H1 (cell line): ENCODE results near the gene VRK3. TPM values are rescaled to one million over a fixed set of nuclear protein-coding genes. Genes with fewer than 3 reads are reported as not detected.

Experiments used
- CTCF ChIA-PET: fragments of 300-600 bp; sonication (Branson Sonifier 250); formaldehyde crosslinking; loops from one replicate; lab custom pipeline; 2021; ENCODE audit not compliant: partially characterized antibody; lab: Charles Lee
- POLR2A ChIA-PET: fragments of 300-600 bp; sonication (Branson Sonifier 250); formaldehyde crosslinking; loops from one replicate; lab custom pipeline; 2021; ENCODE audit warnings: inconsistent platforms; ENCODE audit not compliant: partially characterized antibody; lab: Charles Lee
- DNase-seq, 2 experiments: peaks; one replicate each; pipeline versions ENCODE4 v3.0.0 to v3.0.0-alpha.2; 2010 to 2022; ENCODE audit warnings: low spot score in 2 of 2, low read depth in 1 of 2, mixed read lengths in 1 of 2
- FAIRE-seq: peaks from 2 replicates; lab custom pipeline; 2011; peaks lifted over from hg19 to GRCh38; lab: Jason Lieb, UNC
- H2AFZ ChIP-seq: 2 replicates; pipeline ENCODE4 v1.8.1; 2012; ENCODE audit warnings: low read length, inconsistent platforms
- H2AK5ac ChIP-seq: 2 replicates; pipeline ENCODE4 v1.6.1; 2013; ENCODE audit warnings: low read depth, low read length
- H2BK120ac ChIP-seq: replicated peaks from 2 replicates; pipeline ENCODE3; 2013; ENCODE audit warnings: low read depth, low read length, inconsistent platforms
- H2BK12ac ChIP-seq: 2 replicates; pipeline ENCODE4 v1.6.1; 2013; ENCODE audit warnings: low read depth, low read length
- H2BK15ac ChIP-seq: 2 replicates; pipeline ENCODE4 v1.6.1; 2013; ENCODE audit warnings: low read length
- H2BK20ac ChIP-seq: 2 replicates; pipeline ENCODE4 v1.6.1; 2013; ENCODE audit warnings: low read length
- H2BK5ac ChIP-seq: 2 replicates; pipeline ENCODE4 v1.6.1; 2013; ENCODE audit warnings: low read depth, low read length
- H3K14ac ChIP-seq: 2 replicates; pipeline ENCODE4 v1.6.1; 2013; ENCODE audit warnings: inconsistent platforms; ENCODE audit not compliant: insufficient read length
- H3K18ac ChIP-seq: 2 replicates; pipeline ENCODE4 v1.6.1; 2013; ENCODE audit warnings: low read length; ENCODE audit errors: extremely low read depth
- H3K23ac ChIP-seq: 2 replicates; pipeline ENCODE4 v1.6.1; 2013; ENCODE audit warnings: inconsistent platforms; ENCODE audit not compliant: insufficient read length
- H3K23me2 ChIP-seq: 2 replicates; pipeline ENCODE4 v1.6.1; 2013; ENCODE audit warnings: low read depth, low read length
- H3K27ac ChIP-seq: 2 replicates; pipeline ENCODE4 v1.6.1; 2011; ENCODE audit warnings: low read depth, low read length, inconsistent platforms
- H3K27me3 ChIP-seq, 4 experiments: replicated peaks in 1 of 4; 1 replicate in 1 of 4; 2 replicates in 3 of 4; pipeline versions ENCODE4 v1.6.1 to v1.8.1; 2011 to 2013; ENCODE audit warnings: low read length in 3 of 4, mild to moderate bottlenecking in 3 of 4, inconsistent platforms in 2 of 4, mixed read lengths in 2 of 4, moderate library complexity in 1 of 4; ENCODE audit not compliant: control insufficient read depth in 3 of 4, insufficient read depth in 3 of 4; ENCODE audit errors: extremely low read depth in 1 of 4
- H3K36me3 ChIP-seq, 4 experiments: 2 replicates each; pipeline versions ENCODE4 v1.6.1 to v1.8.1; 2011 to 2013; ENCODE audit warnings: mild to moderate bottlenecking in 4 of 4, low read length in 3 of 4, moderate library complexity in 2 of 4, control low read depth in 1 of 4, inconsistent platforms in 1 of 4; ENCODE audit not compliant: insufficient read depth in 4 of 4, control insufficient read depth in 2 of 4
- H3K4ac ChIP-seq: replicated peaks from 2 replicates; pipeline ENCODE3; 2013; ENCODE audit warnings: low read length, low read depth, mixed read lengths, inconsistent platforms; ENCODE audit not compliant: insufficient read length
- H3K4me1 ChIP-seq, 4 experiments: replicated peaks in 1 of 4; 1 replicate in 1 of 4; 2 replicates in 3 of 4; pipeline versions ENCODE4 v1.6.1 to v1.8.1; 2011 to 2013; ENCODE audit warnings: low read length in 3 of 4, inconsistent platforms in 2 of 4, mixed read lengths in 1 of 4; ENCODE audit not compliant: insufficient read depth in 4 of 4, control insufficient read depth in 3 of 4
- H3K4me2 ChIP-seq, 2 experiments: 2 replicates each; pipeline versions ENCODE4 v1.6.1 to v1.8.1; 2011 to 2013; ENCODE audit warnings: low read depth in 2 of 2, low read length in 2 of 2, control low read depth in 1 of 2, inconsistent platforms in 1 of 2, mild to moderate bottlenecking in 1 of 2; ENCODE audit not compliant: insufficient read depth in 1 of 2
- H3K4me3 ChIP-seq, 4 experiments: fragments of 200-600, 300-600 bp in 1 of 4; sonication (generic), shearing (Covaris generic), sonication (Bioruptor Twin) in 1 of 4; 2 replicates each; pipeline versions ENCODE4 v1.5.1 to v1.8.1; 2011 to 2016; ENCODE audit warnings: low read length in 4 of 4, low read depth in 3 of 4, control low read depth in 2 of 4, inconsistent platforms in 2 of 4, mild to moderate bottlenecking in 2 of 4, mixed read lengths in 1 of 4, moderate library complexity in 1 of 4; ENCODE audit not compliant: insufficient read depth in 2 of 4; ENCODE audit errors: extremely low read depth in 1 of 4
- H3K56ac ChIP-seq: replicated peaks from 2 replicates; pipeline ENCODE3; 2013; ENCODE audit warnings: low read depth, mild to moderate bottlenecking, mixed read lengths, low read length, inconsistent platforms; ENCODE audit not compliant: insufficient read length
- H3K79me1 ChIP-seq: 2 replicates; pipeline ENCODE4 v1.6.1; 2013; ENCODE audit warnings: low read depth, low read length, control low read depth
- H3K79me2 ChIP-seq, 2 experiments: 2 replicates each; pipeline versions ENCODE4 v1.6.1 to v1.8.1; 2012 to 2013; ENCODE audit warnings: low read length in 2 of 2, mild to moderate bottlenecking in 2 of 2, inconsistent platforms in 1 of 2; ENCODE audit not compliant: insufficient read depth in 2 of 2, control insufficient read depth in 1 of 2
- H3K9ac ChIP-seq, 4 experiments: replicated peaks in 1 of 4; 1 replicate in 1 of 4; 2 replicates in 3 of 4; pipeline versions ENCODE4 v1.6.1 to v1.8.1; 2011 to 2013; ENCODE audit warnings: low read depth in 3 of 4, low read length in 3 of 4, control low read depth in 2 of 4, mild to moderate bottlenecking in 2 of 4, moderate library complexity in 2 of 4, inconsistent platforms in 1 of 4; ENCODE audit errors: extremely low read depth in 1 of 4
- H3K9me3 ChIP-seq, 2 experiments: 2 replicates each; pipeline versions ENCODE4 v1.6.1 to v1.8.1; 2012 to 2013; ENCODE audit warnings: mild to moderate bottlenecking in 2 of 2, moderate library complexity in 2 of 2, control low read depth in 1 of 2, inconsistent platforms in 1 of 2, low read depth in 1 of 2, low read length in 1 of 2, mixed read lengths in 1 of 2; ENCODE audit not compliant: insufficient read depth in 2 of 2
- H4K20me1 ChIP-seq, 2 experiments: replicated peaks in 1 of 2; 2 replicates each; pipeline versions ENCODE3 to v1.8.1; 2011 to 2013; ENCODE audit warnings: inconsistent platforms in 2 of 2, low read length in 2 of 2, mild to moderate bottlenecking in 1 of 2; ENCODE audit not compliant: insufficient read depth in 2 of 2, control insufficient read depth in 1 of 2
- H4K5ac ChIP-seq: 2 replicates; pipeline ENCODE4 v1.6.1; 2013; ENCODE audit warnings: low read length, low read depth, mixed read lengths, inconsistent platforms; ENCODE audit not compliant: insufficient read length
- H4K8ac ChIP-seq: 2 replicates; pipeline ENCODE4 v1.8.0; 2013; ENCODE audit warnings: mild to moderate bottlenecking, moderate library complexity, low read length, inconsistent platforms; ENCODE audit not compliant: insufficient read depth; ENCODE audit errors: extremely low read depth
- H4K91ac ChIP-seq: replicated peaks from 2 replicates; pipeline ENCODE3; 2013; ENCODE audit warnings: low read length, mixed read lengths, inconsistent platforms; ENCODE audit not compliant: insufficient read length
- WGBS, 2 experiments: shearing (Covaris generic) in 1 of 2; methylation state at CpG; one replicate each; pipeline versions ENCODE4 v1.1.6 to v1.1.7; 2013 to 2015; ENCODE audit warnings: low lambda C conversion rate in 2 of 2, mixed read lengths in 2 of 2, inconsistent platforms in 1 of 2, low coverage in 1 of 2, missing lambda C conversion rate in 1 of 2; ENCODE audit not compliant: insufficient replicate concordance in 2 of 2, insufficient coverage in 1 of 2, insufficient read length in 1 of 2; ENCODE audit errors: extremely low coverage in 1 of 2, missing lambda C conversion rate in 1 of 2; 5-methylcytosine and 5-hydroxymethylcytosine counted together
- polyA plus RNA-seq, 7 experiments: library from polyadenylated mRNA; depleted of rRNA in 3 of 7; stranded (reverse) in 5 of 7; unstranded in 2 of 7; fragments of >200 nt in 5 of 7; fragments of 200-250 nt in 2 of 7; gene quantifications; 1 replicate in 5 of 7; 2 replicates in 1 of 7; 4 replicates in 1 of 7; pipeline versions ENCODE4 v1.2.1 to v1.2.3, GENCODE V29; 2011 to 2013; ENCODE audit warnings: missing spikeins in 2 of 7, mixed read lengths in 2 of 7
- total RNA-seq: library from RNA; stranded (reverse); fragmentation: NEBNext Ultra II Directional; extraction: Animal tissue kit (Norgen Biotek cat#: 25700); gene quantifications from 2 replicates; pipeline ENCODE4 v1.2.1, GENCODE V29; 2021
- TF ChIP-seq, protein P1 (sequence below), 3 experiments: IDR thresholded peaks; 1 replicate in 2 of 3; 2 replicates in 1 of 3; pipeline versions ENCODE4 v1.5.1 to v1.6.1; 2011; ENCODE audit warnings: low read length in 3 of 3, mild to moderate bottlenecking in 3 of 3, inconsistent platforms in 2 of 3, low read depth in 1 of 3, moderate library complexity in 1 of 3; ENCODE audit not compliant: insufficient read depth in 1 of 3; ENCODE audit errors: control extremely low read depth in 1 of 3

The VRK3 gene
- total and polyA plus RNA-seq, 2 of the 8 experiments (the other 6 are each of a cell fraction or from before 2014, with no cell fraction given), result 21.3 to 36.1 TPM

GRCh38 chr19:49939721-49940481, 85.3 kb downstream of the VRK3 start:
- Histone ChIP-seq H3K79me2 (no peaks in the 10 kb centered on the region), H3K4me3 (no peak overlapping the region), H3K14ac (no peak overlapping the region), H3K9me3 (no peaks in the 10 kb centered on the region), H3K56ac (no peak overlapping the region), H3K27me3 (no peaks in the 10 kb centered on the region), H2AK5ac (no peak overlapping the region), H3K4ac (no peak overlapping the region), H3K4me1 (no peaks in the 10 kb centered on the region; a peak in 1 of 7 replicates), H3K18ac (no peak overlapping the region), H3K23me2 (no peaks in the 10 kb centered on the region), H3K79me1 (no peaks in the 10 kb centered on the region), H3K9ac (no peak overlapping the region), H2AFZ (no peak overlapping the region), H4K5ac (no peak overlapping the region), H4K8ac (no peak overlapping the region), H2BK5ac (no peak overlapping the region; the same call in 1 of the 2 replicates), H2BK120ac (no peak overlapping the region), H2BK15ac (no peak overlapping the region), H3K36me3 (no peaks in the 10 kb centered on the region), H2BK12ac (no peak overlapping the region), H4K20me1 (no peaks in the 10 kb centered on the region), H4K91ac (no peak overlapping the region), H3K23ac (no peak overlapping the region), H2BK20ac (no peak overlapping the region), H3K27ac (no peak overlapping the region), H3K4me2 (no peak overlapping the region)
- POLR2A ChIA-PET, result interaction anchor here (0.6 to 4.2 kb wide), 3 partner anchors 10 to 12 kb away, joined by 3 to 21 read pairs (median 5); partner anchors contain the start of genes ATF5 and NUP62
- 80% methylated on average over 7 of the region's 7 CpGs; no CpG with 5 or more reads in 1 of the 2 experiments for WGBS, 2 experiments
- CTCF ChIA-PET, result interaction anchor here (0.6 to 10.3 kb wide), 7 partner anchors 12 to 866 kb away, joined by 3 to 231 read pairs (median 5); no protein-coding TSS in a partner anchor
- FAIRE-seq (no peak), DNase-seq (no peak)
- TF ChIP-seq, protein P1, sequence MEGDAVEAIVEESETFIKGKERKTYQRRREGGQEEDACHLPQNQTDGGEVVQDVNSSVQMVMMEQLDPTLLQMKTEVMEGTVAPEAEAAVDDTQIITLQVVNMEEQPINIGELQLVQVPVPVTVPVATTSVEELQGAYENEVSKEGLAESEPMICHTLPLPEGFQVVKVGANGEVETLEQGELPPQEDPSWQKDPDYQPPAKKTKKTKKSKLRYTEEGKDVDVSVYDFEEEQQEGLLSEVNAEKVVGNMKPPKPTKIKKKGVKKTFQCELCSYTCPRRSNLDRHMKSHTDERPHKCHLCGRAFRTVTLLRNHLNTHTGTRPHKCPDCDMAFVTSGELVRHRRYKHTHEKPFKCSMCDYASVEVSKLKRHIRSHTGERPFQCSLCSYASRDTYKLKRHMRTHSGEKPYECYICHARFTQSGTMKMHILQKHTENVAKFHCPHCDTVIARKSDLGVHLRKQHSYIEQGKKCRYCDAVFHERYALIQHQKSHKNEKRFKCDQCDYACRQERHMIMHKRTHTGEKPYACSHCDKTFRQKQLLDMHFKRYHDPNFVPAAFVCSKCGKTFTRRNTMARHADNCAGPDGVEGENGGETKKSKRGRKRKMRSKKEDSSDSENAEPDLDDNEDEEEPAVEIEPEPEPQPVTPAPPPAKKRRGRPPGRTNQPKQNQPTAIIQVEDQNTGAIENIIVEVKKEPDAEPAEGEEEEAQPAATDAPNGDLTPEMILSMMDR (IDR thresholded peaks at IDR 0.05; ENCODE audit: control extremely low read depth in 1 of 3, insufficient read depth in 1 of 3, low read depth in 1 of 3, low read length in 3 of 3), result peak; percentile 17 to 51 (median 43); a peak in 2 of 4 replicates
